Liver (tissue), 9 donors: Measurements from ENCODE around the gene ACKR3. TPM values are rescaled to one million over a fixed set of nuclear protein-coding genes. Genes with fewer than 3 reads are reported as not detected.

Experiments used
- DNase-seq: peaks from one replicate; pipeline ENCODE4 v3.0.0-alpha.2; 2017; ENCODE audit warnings: low spot score
- H3K27ac ChIP-seq, 2 donors: one replicate each; pipeline ENCODE4 v1.7.0; 2013; ENCODE audit warnings: inconsistent platforms in 2 of 2, low read length in 2 of 2, control low read depth in 1 of 2, low read depth in 1 of 2, mild to moderate bottlenecking in 1 of 2
- H3K27me3 ChIP-seq, 4 donors: one replicate each; pipeline versions ENCODE4 v1.6.1 to v1.7.0; 2013; ENCODE audit warnings: low read length in 3 of 4, inconsistent platforms in 1 of 4, mild to moderate bottlenecking in 1 of 4, moderate library complexity in 1 of 4; ENCODE audit not compliant: control insufficient read depth in 4 of 4, insufficient read depth in 4 of 4
- H3K36me3 ChIP-seq, 4 donors: one replicate each; pipeline versions ENCODE4 v1.6.1 to v1.7.0; 2013; ENCODE audit warnings: low read length in 3 of 4, mild to moderate bottlenecking in 3 of 4, low read depth in 1 of 4, moderate library complexity in 1 of 4; ENCODE audit not compliant: control insufficient read depth in 4 of 4, insufficient read depth in 3 of 4
- H3K4me1 ChIP-seq, 4 donors: one replicate each; pipeline versions ENCODE4 v1.6.1 to v1.7.0; 2013; ENCODE audit warnings: low read length in 3 of 4, mild to moderate bottlenecking in 3 of 4, moderate library complexity in 1 of 4; ENCODE audit not compliant: control insufficient read depth in 4 of 4, insufficient read depth in 4 of 4
- H3K4me3 ChIP-seq, 3 donors: one replicate each; pipeline versions ENCODE4 v1.6.1 to v1.7.0; 2013; ENCODE audit warnings: low read length in 3 of 3, control low read depth in 1 of 3, low read depth in 1 of 3, mild to moderate bottlenecking in 1 of 3
- H3K9ac ChIP-seq, 2 donors: one replicate each; pipeline ENCODE4 v1.7.0; 2013; ENCODE audit warnings: low read length in 2 of 2, mild to moderate bottlenecking in 2 of 2, moderate library complexity in 2 of 2, control low read depth in 1 of 2, low read depth in 1 of 2
- H3K9me3 ChIP-seq, 4 donors: one replicate each; pipeline versions ENCODE4 v1.6.1 to v1.7.0; 2013; ENCODE audit warnings: low read length in 3 of 4; ENCODE audit not compliant: control insufficient read depth in 4 of 4
- FOXA1 ChIP-seq: IDR thresholded peaks from 2 replicates; pipeline ENCODE4 v1.6.1; 2016; ENCODE audit warnings: antibody characterized with exemption
- FOXA2 ChIP-seq: IDR thresholded peaks from 2 replicates; pipeline ENCODE4 v1.6.1; 2016; ENCODE audit warnings: antibody characterized with exemption
- GABPA ChIP-seq, 2 donors: IDR thresholded peaks in 1 of 2; conservative IDR thresholded peaks in 1 of 2; 2 replicates each; pipeline ENCODE4 v1.6.1; 2016; ENCODE audit warnings: antibody characterized with exemption in 2 of 2, mild to moderate bottlenecking in 1 of 2, moderate library complexity in 1 of 2
- HNF4A ChIP-seq, 2 donors: conservative IDR thresholded peaks; 2 replicates each; pipeline ENCODE4 v1.6.1; 2016; ENCODE audit warnings: antibody characterized with exemption in 2 of 2, mild to moderate bottlenecking in 2 of 2
- HNF4G ChIP-seq: IDR thresholded peaks from 2 replicates; pipeline ENCODE4 v1.6.1; 2016; ENCODE audit warnings: antibody characterized with exemption
- NR2F2 ChIP-seq: IDR thresholded peaks from 2 replicates; pipeline ENCODE4 v1.6.1; 2016; ENCODE audit warnings: antibody characterized with exemption
- RAD21 ChIP-seq, 2 donors: IDR thresholded peaks; 2 replicates each; pipeline ENCODE4 v1.6.1; 2016; ENCODE audit warnings: antibody characterized with exemption in 2 of 2, mild to moderate bottlenecking in 2 of 2
- RXRA ChIP-seq, 2 donors: IDR thresholded peaks; 2 replicates each; pipeline ENCODE4 v1.6.1; 2017 to 2018; ENCODE audit warnings: antibody characterized with exemption in 2 of 2, mild to moderate bottlenecking in 1 of 2
- SP1 ChIP-seq: IDR thresholded peaks from 2 replicates; pipeline ENCODE4 v1.6.1; 2018; ENCODE audit warnings: antibody characterized with exemption, mild to moderate bottlenecking
- TAF1 ChIP-seq: conservative IDR thresholded peaks from 2 replicates; pipeline ENCODE4 v1.6.1; 2016; ENCODE audit warnings: antibody characterized with exemption, mild to moderate bottlenecking
- YY1 ChIP-seq: IDR thresholded peaks from 2 replicates; pipeline ENCODE4 v1.6.1; 2016; ENCODE audit warnings: antibody characterized with exemption, mild to moderate bottlenecking
- WGBS: extraction: QIAGEN DNeasy Blood & Tissue Kit; methylation state at CpG from one replicate; pipeline ENCODE4 v1.1.7; 2013; 5-methylcytosine and 5-hydroxymethylcytosine counted together
- polyA plus RNA-seq, 2 donors: library from polyadenylated mRNA; stranded (reverse) in 1 of 2; unstranded in 1 of 2; fragments of 200-250 nt in 1 of 2; fragments of >200 nt in 1 of 2; fragmentation: Nextera tagmentation in 1 of 2; extraction: Ambion mirVana in 1 of 2; gene quantifications; one replicate each; pipeline versions ENCODE4 v1.2.1 to v1.2.3, GENCODE V29; 2013 to 2015
- total RNA-seq, 2 donors: library from RNA; depleted of rRNA; stranded (reverse); fragments of >200 nt; gene quantifications; one replicate each; pipeline ENCODE4 v1.2.3, GENCODE V29; 2014
- TF ChIP-seq, protein P1 (sequence below): IDR thresholded peaks from 2 replicates; pipeline ENCODE4 v1.6.1; 2016; ENCODE audit warnings: antibody characterized with exemption
- TF ChIP-seq, protein P2 (sequence below): fragments of 150-350 bp; IDR thresholded peaks from 2 replicates; pipeline ENCODE4 v1.5.1; 2017; ENCODE audit warnings: improper control_type of control experiment, low read depth, low read length; ENCODE audit not compliant: missing input control
- TF ChIP-seq, protein P3 (sequence below): IDR thresholded peaks from 2 replicates; pipeline ENCODE4 v1.6.1; 2016; ENCODE audit warnings: antibody characterized with exemption
- TF ChIP-seq, protein P4 (sequence below): IDR thresholded peaks from 2 replicates; pipeline ENCODE4 v1.6.1; 2016; ENCODE audit warnings: antibody characterized with exemption
- TF ChIP-seq, protein P5 (sequence below): IDR thresholded peaks from 2 replicates; pipeline ENCODE4 v1.6.1; 2016; ENCODE audit warnings: antibody characterized with exemption, mild to moderate bottlenecking
- donor health status: healthy.
- donor health status: healthy.
- donor health status: healthy.
- donor health status: healthy.
- donor health status: healthy.

ACKR3 gene
- total and polyA plus RNA-seq, 4 donors, result 1.6 to 6.0 (median 3.0) TPM

DNA sequence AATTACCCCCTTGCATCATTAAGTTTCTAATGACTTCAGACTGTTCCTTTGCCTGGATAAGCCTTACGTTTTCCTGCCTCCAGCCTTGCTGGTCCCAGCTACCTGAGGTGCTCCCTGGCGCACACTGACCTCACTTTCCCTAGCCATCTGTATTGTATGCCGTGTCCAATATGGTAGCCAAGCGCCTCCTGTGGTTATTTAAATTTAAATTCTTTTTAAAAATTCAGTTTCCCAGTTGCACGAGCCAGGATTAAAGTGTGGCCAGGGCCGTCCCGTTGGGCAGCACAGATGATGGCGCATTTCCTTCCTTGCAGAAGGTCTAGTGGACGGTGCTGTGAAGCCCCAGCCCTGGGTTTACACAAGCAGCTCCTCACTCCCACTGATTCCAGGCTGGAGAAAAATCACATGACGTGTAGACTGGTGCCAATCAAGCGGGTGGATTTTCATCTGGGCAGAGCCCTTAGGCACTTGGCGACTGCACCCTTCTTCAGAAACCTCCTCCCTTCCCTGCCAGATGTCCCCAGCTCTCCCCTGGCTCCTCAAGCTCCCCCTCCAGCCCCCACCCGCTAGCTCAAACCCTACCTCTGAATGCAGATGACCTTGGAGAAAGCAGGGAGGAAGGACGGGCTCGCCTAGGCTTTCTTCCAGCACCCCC is 33.9 kb downstream of the ACKR3 start:
- H3K27me3 ChIP-seq, result no peaks in the 10 kb centered on the region
- H3K4me3 ChIP-seq, result no peak overlapping the region
- H3K9ac ChIP-seq, result no peak overlapping the region
- TF ChIP-seq HNF4G (no peak), NR2F2 (no peak), HNF4A (conservative IDR thresholded peaks at IDR 0.05) (no peak)
- TF ChIP-seq, protein P1, sequence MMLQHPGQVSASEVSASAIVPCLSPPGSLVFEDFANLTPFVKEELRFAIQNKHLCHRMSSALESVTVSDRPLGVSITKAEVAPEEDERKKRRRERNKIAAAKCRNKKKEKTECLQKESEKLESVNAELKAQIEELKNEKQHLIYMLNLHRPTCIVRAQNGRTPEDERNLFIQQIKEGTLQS, result no peak
- no peaks in the 10 kb centered on the region for H3K9me3 ChIP-seq
- H3K4me1 ChIP-seq, result no peaks in the 10 kb centered on the region
- H3K27ac ChIP-seq, result no peak overlapping the region
- H3K36me3 ChIP-seq, result no peaks in the 10 kb centered on the region
- DNase-seq, result no peak
- 92% methylated on average over 15 of the region's 15 CpGs for WGBS

DNA sequence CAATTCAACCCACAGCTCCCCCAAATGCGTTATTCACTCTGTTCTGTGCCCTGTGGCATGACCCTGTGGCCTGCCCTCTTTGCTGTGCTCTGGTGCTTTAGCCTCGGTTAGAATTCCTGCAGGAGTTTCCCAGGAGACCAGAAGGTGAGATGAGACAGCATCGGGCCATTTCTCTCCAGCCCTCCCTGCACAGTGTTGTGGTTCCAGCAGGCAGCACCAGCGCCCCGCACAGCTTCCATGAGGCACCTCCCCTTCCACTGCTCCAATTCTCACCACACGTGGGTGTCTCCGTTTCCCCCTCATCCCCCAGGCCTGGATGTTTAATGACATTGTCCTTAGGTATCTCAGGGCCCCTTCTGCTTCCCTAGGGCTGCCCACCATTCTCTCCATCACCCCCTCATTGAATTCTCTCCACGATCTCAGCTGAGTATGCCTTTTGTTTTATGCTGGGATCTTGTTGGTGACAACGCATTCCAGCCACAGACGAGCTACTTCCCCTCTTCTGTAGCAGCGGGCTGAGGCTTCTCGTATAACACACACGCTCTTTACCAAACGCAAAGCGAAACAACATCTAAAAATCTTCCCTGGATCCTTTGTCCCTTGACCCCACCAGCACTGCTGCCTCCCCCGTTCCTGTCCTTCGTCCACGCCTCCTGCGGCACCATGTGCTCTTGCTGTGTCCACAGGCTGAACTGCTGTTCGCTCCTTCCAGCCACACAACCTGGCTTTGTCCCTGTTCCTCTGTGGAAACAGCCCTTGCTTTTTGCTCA is 35.1 kb downstream of the ACKR3 start:
- H3K27me3 ChIP-seq, result no peaks in the 10 kb centered on the region
- H3K4me3 ChIP-seq, result no peak overlapping the region
- H3K9me3 ChIP-seq, result no peaks in the 10 kb centered on the region
- no peak overlapping the region for H3K9ac ChIP-seq
- TF ChIP-seq FOXA1 (no peak), SP1 (no peak), RXRA (IDR thresholded peaks at IDR 0.05) (no peak), HNF4G (no peak), HNF4A (conservative IDR thresholded peaks at IDR 0.05) (no peak), YY1 (no peak), RAD21 (IDR thresholded peaks at IDR 0.05) (no peak), FOXA2 (no peak), NR2F2 (no peak), TAF1 (no peak), GABPA (IDR thresholded peaks at IDR 0.05 in 1 of 2, conservative IDR thresholded peaks at IDR 0.05 in 1 of 2) (no peak)
- TF ChIP-seq, protein P2, sequence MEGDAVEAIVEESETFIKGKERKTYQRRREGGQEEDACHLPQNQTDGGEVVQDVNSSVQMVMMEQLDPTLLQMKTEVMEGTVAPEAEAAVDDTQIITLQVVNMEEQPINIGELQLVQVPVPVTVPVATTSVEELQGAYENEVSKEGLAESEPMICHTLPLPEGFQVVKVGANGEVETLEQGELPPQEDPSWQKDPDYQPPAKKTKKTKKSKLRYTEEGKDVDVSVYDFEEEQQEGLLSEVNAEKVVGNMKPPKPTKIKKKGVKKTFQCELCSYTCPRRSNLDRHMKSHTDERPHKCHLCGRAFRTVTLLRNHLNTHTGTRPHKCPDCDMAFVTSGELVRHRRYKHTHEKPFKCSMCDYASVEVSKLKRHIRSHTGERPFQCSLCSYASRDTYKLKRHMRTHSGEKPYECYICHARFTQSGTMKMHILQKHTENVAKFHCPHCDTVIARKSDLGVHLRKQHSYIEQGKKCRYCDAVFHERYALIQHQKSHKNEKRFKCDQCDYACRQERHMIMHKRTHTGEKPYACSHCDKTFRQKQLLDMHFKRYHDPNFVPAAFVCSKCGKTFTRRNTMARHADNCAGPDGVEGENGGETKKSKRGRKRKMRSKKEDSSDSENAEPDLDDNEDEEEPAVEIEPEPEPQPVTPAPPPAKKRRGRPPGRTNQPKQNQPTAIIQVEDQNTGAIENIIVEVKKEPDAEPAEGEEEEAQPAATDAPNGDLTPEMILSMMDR, result no peak
- TF ChIP-seq, protein P3, sequence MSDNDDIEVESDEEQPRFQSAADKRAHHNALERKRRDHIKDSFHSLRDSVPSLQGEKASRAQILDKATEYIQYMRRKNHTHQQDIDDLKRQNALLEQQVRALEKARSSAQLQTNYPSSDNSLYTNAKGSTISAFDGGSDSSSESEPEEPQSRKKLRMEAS, result no peak
- TF ChIP-seq, protein P4, sequence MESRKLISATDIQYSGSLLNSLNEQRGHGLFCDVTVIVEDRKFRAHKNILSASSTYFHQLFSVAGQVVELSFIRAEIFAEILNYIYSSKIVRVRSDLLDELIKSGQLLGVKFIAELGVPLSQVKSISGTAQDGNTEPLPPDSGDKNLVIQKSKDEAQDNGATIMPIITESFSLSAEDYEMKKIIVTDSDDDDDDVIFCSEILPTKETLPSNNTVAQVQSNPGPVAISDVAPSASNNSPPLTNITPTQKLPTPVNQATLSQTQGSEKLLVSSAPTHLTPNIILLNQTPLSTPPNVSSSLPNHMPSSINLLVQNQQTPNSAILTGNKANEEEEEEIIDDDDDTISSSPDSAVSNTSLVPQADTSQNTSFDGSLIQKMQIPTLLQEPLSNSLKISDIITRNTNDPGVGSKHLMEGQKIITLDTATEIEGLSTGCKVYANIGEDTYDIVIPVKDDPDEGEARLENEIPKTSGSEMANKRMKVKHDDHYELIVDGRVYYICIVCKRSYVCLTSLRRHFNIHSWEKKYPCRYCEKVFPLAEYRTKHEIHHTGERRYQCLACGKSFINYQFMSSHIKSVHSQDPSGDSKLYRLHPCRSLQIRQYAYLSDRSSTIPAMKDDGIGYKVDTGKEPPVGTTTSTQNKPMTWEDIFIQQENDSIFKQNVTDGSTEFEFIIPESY, result no peak
- TF ChIP-seq, protein P5, sequence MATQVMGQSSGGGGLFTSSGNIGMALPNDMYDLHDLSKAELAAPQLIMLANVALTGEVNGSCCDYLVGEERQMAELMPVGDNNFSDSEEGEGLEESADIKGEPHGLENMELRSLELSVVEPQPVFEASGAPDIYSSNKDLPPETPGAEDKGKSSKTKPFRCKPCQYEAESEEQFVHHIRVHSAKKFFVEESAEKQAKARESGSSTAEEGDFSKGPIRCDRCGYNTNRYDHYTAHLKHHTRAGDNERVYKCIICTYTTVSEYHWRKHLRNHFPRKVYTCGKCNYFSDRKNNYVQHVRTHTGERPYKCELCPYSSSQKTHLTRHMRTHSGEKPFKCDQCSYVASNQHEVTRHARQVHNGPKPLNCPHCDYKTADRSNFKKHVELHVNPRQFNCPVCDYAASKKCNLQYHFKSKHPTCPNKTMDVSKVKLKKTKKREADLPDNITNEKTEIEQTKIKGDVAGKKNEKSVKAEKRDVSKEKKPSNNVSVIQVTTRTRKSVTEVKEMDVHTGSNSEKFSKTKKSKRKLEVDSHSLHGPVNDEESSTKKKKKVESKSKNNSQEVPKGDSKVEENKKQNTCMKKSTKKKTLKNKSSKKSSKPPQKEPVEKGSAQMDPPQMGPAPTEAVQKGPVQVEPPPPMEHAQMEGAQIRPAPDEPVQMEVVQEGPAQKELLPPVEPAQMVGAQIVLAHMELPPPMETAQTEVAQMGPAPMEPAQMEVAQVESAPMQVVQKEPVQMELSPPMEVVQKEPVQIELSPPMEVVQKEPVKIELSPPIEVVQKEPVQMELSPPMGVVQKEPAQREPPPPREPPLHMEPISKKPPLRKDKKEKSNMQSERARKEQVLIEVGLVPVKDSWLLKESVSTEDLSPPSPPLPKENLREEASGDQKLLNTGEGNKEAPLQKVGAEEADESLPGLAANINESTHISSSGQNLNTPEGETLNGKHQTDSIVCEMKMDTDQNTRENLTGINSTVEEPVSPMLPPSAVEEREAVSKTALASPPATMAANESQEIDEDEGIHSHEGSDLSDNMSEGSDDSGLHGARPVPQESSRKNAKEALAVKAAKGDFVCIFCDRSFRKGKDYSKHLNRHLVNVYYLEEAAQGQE, result no peak
- 81% methylated on average over 20 of the region's 20 CpGs for WGBS
- no peak for DNase-seq
- H3K4me1 ChIP-seq, result no peaks in the 10 kb centered on the region
- no peaks in the 10 kb centered on the region for H3K36me3 ChIP-seq
- no peak overlapping the region for H3K27ac ChIP-seq
